ENCODE measurements around the gene LAMA3.
A peak's percentile ranks its signal among the peaks of the same experiment; 100 is the strongest.

LAMA3 gene

GRCh38 chr18:23850215-23850614 is 161.0 kb downstream of the LAMA3 start:
- DNase-seq (ENCODE audit: low spot score), result no peak

- DNase-seq (ENCODE audit: low spot score), result no peak
These were observed 162.3 kb downstream of the LAMA3 start for GRCh38 chr18:23851470-23852002.

GRCh38 chr18:23852236-23853045 is 163.2 kb downstream of the LAMA3 start:
- DNase-seq (ENCODE audit: low spot score), result no peak

GRCh38 chr18:23853448-23854195 is 164.4 kb downstream of the LAMA3 start:
- no peak for DNase-seq (ENCODE audit: low spot score)

GRCh38 chr18:23855721-23856120 is 166.5 kb downstream of the LAMA3 start:
- no peak for DNase-seq (ENCODE audit: low spot score)

GRCh38 chr18:23856466-23857163 is 167.4 kb downstream of the LAMA3 start:
- no peak for DNase-seq (ENCODE audit: low spot score)

- DNase-seq (ENCODE audit: low spot score), result no peak
These were observed 167.9 kb downstream of the LAMA3 start for GRCh38 chr18:23857164-23857552.

GRCh38 chr18:23857756-23858155 is 168.5 kb downstream of the LAMA3 start:
- no peak for DNase-seq (ENCODE audit: low spot score)

- DNase-seq (ENCODE audit: low spot score), result no peak
These were observed 170.4 kb downstream of the LAMA3 start for GRCh38 chr18:23859466-23860336.

- DNase-seq (ENCODE audit: low spot score), result no peak
These were observed 172.1 kb downstream of the LAMA3 start for GRCh38 chr18:23861326-23861725.

GRCh38 chr18:23861805-23862470 is 172.7 kb downstream of the LAMA3 start:
- no peak for DNase-seq (ENCODE audit: low spot score)

- DNase-seq (ENCODE audit: low spot score), result peak; percentile 51
These were observed 175.4 kb downstream of the LAMA3 start for GRCh38 chr18:23864624-23865023.

- no peak for DNase-seq (ENCODE audit: low spot score)
These were observed 177.8 kb downstream of the LAMA3 start for GRCh38 chr18:23867006-23867405.

- no peak for DNase-seq (ENCODE audit: low spot score)
These were observed 179.0 kb downstream of the LAMA3 start for GRCh38 chr18:23868136-23868785.

GRCh38 chr18:23870676-23871380 is 181.6 kb downstream of the LAMA3 start:
- DNase-seq (ENCODE audit: low spot score), result no peak

GRCh38 chr18:23871410-23871809 is 182.2 kb downstream of the LAMA3 start:
- DNase-seq (ENCODE audit: low spot score), result peak; percentile 71

- DNase-seq (ENCODE audit: low spot score), result peak; percentile 39
These were observed 183.7 kb downstream of the LAMA3 start for GRCh38 chr18:23872701-23873550.

GRCh38 chr18:23875966-23876895 is 187.0 kb downstream of the LAMA3 start:
- no peak for DNase-seq (ENCODE audit: low spot score)

Data from CD4-positive, alpha-beta T cell treated with Interleukin-6 at 100 ng/mL for 8 hours (primary cell).